Measurements from ENCODE around the gene ANKRD60.

The ANKRD60 gene

GRCh38 chr20:58174708-58175280 lies 53.7 kb downstream of the ANKRD60 start:
- Histone ChIP-seq H3K79me2 (ENCODE audit: insufficient read depth, low read length) (no peaks in the 10 kb centered on the region), H3K36me3 (ENCODE audit: insufficient read depth, low read length) (no peaks in the 10 kb centered on the region), H3K4me2 (ENCODE audit: insufficient read depth, low read length) (no peak overlapping the region), H4K20me1 (ENCODE audit: insufficient read depth, low read length) (peaks cover 3% of the 10 kb centered on the region; the same call in 1 of the 2 replicates), H3K27ac (ENCODE audit: low read length) (no peak overlapping the region), H2AFZ (ENCODE audit: low read depth, low read length) (no peak overlapping the region), H3K9ac (ENCODE audit: low read depth, low read length) (no peak overlapping the region), H3K9me3 (ENCODE audit: insufficient read depth, low read length, severe bottlenecking) (no peaks in the 10 kb centered on the region), H3K4me1 (ENCODE audit: insufficient read depth, low read length) (no peaks in the 10 kb centered on the region), H3K27me3 (ENCODE audit: insufficient read depth, low read length, poor library complexity) (peaks cover 3% of the 10 kb centered on the region), H3K4me3 (ENCODE audit: low read depth in 1 of 2, low read length in 2 of 2) (no peak overlapping the region)
- TF ChIP-seq CTCF (IDR thresholded peaks at IDR 0.05; ENCODE audit: borderline replicate concordance, extremely low read depth, low read length, poor library complexity, severe bottlenecking) (no peak), EZH2 (IDR thresholded peaks at IDR 0.05; ENCODE audit: borderline replicate concordance, low read depth, low read length, severe bottlenecking) (no peak)
- ATAC-seq (ENCODE audit: insufficient read depth, low read depth) (peak; percentile 27; the same call in 1 of the 3 replicates), DNase-seq (peak; percentile 20)

GRCh38 chr20:58173930-58174707 lies 54.3 kb downstream of the ANKRD60 start:
- DNase-seq (peak; percentile 47), ATAC-seq (ENCODE audit: insufficient read depth, low read depth) (peak; percentile 72)
- Histone ChIP-seq H2AFZ (ENCODE audit: low read depth, low read length) (no peak overlapping the region), H3K27me3 (ENCODE audit: insufficient read depth, low read length, poor library complexity) (peaks cover 3% of the 10 kb centered on the region), H3K4me1 (ENCODE audit: insufficient read depth, low read length) (no peaks in the 10 kb centered on the region), H3K27ac (ENCODE audit: low read length) (no peak overlapping the region), H3K36me3 (ENCODE audit: insufficient read depth, low read length) (no peaks in the 10 kb centered on the region), H3K79me2 (ENCODE audit: insufficient read depth, low read length) (no peaks in the 10 kb centered on the region), H3K9ac (ENCODE audit: low read depth, low read length) (no peak overlapping the region), H3K4me2 (ENCODE audit: insufficient read depth, low read length) (no peak overlapping the region), H4K20me1 (ENCODE audit: insufficient read depth, low read length) (peaks cover 3% of the 10 kb centered on the region; the same call in 1 of the 2 replicates), H3K4me3 (ENCODE audit: low read depth in 1 of 2, low read length in 2 of 2) (no peak overlapping the region), H3K9me3 (ENCODE audit: insufficient read depth, low read length, severe bottlenecking) (no peaks in the 10 kb centered on the region)
- no peak for TF ChIP-seq CTCF (IDR thresholded peaks at IDR 0.05; ENCODE audit: borderline replicate concordance, extremely low read depth, low read length, poor library complexity, severe bottlenecking)
- TF ChIP-seq EZH2 (IDR thresholded peaks at IDR 0.05; ENCODE audit: borderline replicate concordance, low read depth, low read length, severe bottlenecking) = no peak

GRCh38 chr20:58173091-58173490 lies 55.4 kb downstream of the ANKRD60 start:
- DNase-seq (no peak), ATAC-seq (ENCODE audit: insufficient read depth, low read depth) (no peak)
- H4K20me1 ChIP-seq (ENCODE audit: insufficient read depth, low read length) = peaks cover 3% of the 10 kb centered on the region; the same call in 1 of the 2 replicates
- no peaks in the 10 kb centered on the region for H3K36me3 ChIP-seq (ENCODE audit: insufficient read depth, low read length)
- H3K9me3 ChIP-seq (ENCODE audit: insufficient read depth, low read length, severe bottlenecking) = no peaks in the 10 kb centered on the region
- no peak overlapping the region for H3K27ac ChIP-seq (ENCODE audit: low read length)
- no peak overlapping the region for H2AFZ ChIP-seq (ENCODE audit: low read depth, low read length)
- H3K79me2 ChIP-seq (ENCODE audit: insufficient read depth, low read length) = no peaks in the 10 kb centered on the region
- H3K9ac ChIP-seq (ENCODE audit: low read depth, low read length) = no peak overlapping the region
- no peak overlapping the region for H3K4me3 ChIP-seq (ENCODE audit: low read depth in 1 of 2, low read length in 2 of 2)
- no peak overlapping the region for H3K4me2 ChIP-seq (ENCODE audit: insufficient read depth, low read length)
- TF ChIP-seq CTCF (IDR thresholded peaks at IDR 0.05; ENCODE audit: borderline replicate concordance, extremely low read depth, low read length, poor library complexity, severe bottlenecking) = no peak
- no peak for TF ChIP-seq EZH2 (IDR thresholded peaks at IDR 0.05; ENCODE audit: borderline replicate concordance, low read depth, low read length, severe bottlenecking)
- H3K27me3 ChIP-seq (ENCODE audit: insufficient read depth, low read length, poor library complexity) = no peaks in the 10 kb centered on the region
- no peaks in the 10 kb centered on the region for H3K4me1 ChIP-seq (ENCODE audit: insufficient read depth, low read length)
